ENCODE measurements around the gene CPHXL2. TPM values are rescaled to one million over a fixed set of nuclear protein-coding genes. Genes with fewer than 3 reads are reported as not detected.

CPHXL2 gene
- total RNA-seq, 1 donor from 2014 or later, result not detected

GRCh38 chr16:75647492-75648264 is 29.1 kb downstream of the CPHXL2 start, which contains the start of the genes KARS1 and TERF2IP:
KARS1 (minus strand) TSS chr16:75647665; CDS start chr16:75647639, 26 bp downstream.
TERF2IP (plus strand) TSS chr16:75647773; CDS start chr16:75647883, 110 bp downstream.
- Histone ChIP-seq H3K4me3 (peak within 1 kb of the TSS; percentile 90 to 100), H3K4me1 (peaks cover 70% of the 10 kb centered on the region), H3K27me3 (no peaks in the 10 kb centered on the region), H3K9me3 (no peaks in the 10 kb centered on the region), H3K36me3 (peaks cover 0 to 5% of the 10 kb centered on the region in 2 donors), H3K27ac (peak within 1 kb of the TSS; percentile 99)
- intact Hi-C loops (cut with DNase I), result no loop called here
- DNase-seq (ENCODE audit: extremely low spot score in 2 of 2), result peak in 1 of 2 donors; percentile 96
- TF ChIP-seq POLR2A (IDR thresholded peaks at IDR 0.05) (peak in 1 of 2 donors; percentile 96), POLR2AphosphoS5 (IDR thresholded peaks at IDR 0.05; ENCODE audit: insufficient read depth in 1 of 2, low read depth in 1 of 2) (peak; percentile 98 to 99), CTCF (IDR thresholded peaks at IDR 0.05) (peak in 1 of 3 experiments; percentile 20)

- Histone ChIP-seq H3K4me1 (peaks cover 64% of the 10 kb centered on the region), H3K27me3 (no peaks in the 10 kb centered on the region), H3K27ac (peak overlapping the region; percentile 99), H3K4me3 (peak overlapping the region; percentile 90 to 100), H3K9me3 (no peaks in the 10 kb centered on the region), H3K36me3 (peaks cover 0 to 8% of the 10 kb centered on the region in 2 donors)
- TF ChIP-seq POLR2A (IDR thresholded peaks at IDR 0.05) (no peak), CTCF (IDR thresholded peaks at IDR 0.05) (no peak), POLR2AphosphoS5 (IDR thresholded peaks at IDR 0.05; ENCODE audit: insufficient read depth in 1 of 2, low read depth in 1 of 2) (no peak)
- intact Hi-C loops (cut with DNase I), result no loop called here
- no peak for DNase-seq (ENCODE audit: extremely low spot score in 2 of 2)
Observed at GRCh38 chr16:75647112-75647491, 29.7 kb downstream of the CPHXL2 start.

DNA sequence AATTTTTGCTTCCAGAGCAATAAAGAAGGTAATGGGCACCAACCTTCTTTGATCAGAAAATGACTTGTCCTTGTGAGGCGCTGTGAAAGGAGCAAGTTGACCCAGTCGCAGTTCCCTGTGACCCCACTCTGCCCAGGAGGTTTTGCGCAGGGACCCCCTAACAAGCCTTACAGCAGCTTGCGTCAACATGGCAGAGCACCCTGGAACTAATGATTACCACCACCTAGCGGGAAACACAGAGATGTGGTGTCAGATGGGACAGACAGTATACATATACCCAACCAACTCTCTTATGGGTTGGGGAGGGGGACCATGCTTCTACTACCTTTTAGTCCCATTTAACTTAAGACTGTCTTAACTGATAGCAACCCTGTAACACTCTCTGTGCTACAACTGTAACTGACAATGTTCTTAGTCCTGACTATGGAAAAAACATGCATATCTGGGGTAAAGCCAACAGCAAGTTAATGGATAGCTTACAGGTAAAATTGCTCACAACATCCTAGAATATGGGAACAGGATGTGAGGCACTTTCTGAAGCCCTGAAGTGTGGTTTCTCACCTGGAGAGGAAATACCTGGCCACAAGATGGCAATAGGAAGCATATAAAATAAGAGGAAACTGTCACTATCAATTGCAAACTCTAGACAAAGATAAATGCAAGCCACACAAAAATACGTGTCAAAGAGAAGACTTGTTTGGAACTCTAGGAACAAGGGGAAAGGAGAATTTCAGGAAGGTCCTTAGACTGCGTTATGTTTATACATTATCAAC is 32.4 kb downstream of the CPHXL2 start:
- no peaks in the 10 kb centered on the region for H3K27me3 ChIP-seq

DNA sequence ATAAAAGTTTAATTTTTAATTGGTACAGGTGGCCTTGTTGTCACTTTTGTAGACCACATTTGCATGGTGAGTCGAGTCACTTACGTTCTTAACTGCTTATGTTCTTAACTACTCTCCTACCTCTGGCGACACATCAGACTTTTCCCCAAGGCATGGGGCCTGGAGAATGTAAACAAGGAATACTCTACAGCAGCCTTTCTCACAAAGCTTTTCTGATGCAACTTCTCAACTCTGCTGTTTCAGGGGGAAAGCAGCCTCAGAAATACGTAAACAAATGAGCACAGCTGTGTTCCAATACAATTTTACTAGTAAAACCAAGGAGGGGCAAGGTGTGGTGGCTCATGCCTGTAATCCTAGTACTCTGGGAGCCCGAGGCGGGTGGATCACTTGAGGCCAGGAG is 36.2 kb downstream of the CPHXL2 start:
- intact Hi-C loops (cut with DNase I), result no loop called here
- no peaks in the 10 kb centered on the region for H3K9me3 ChIP-seq
- no peak overlapping the region for H3K27ac ChIP-seq
- no peaks in the 10 kb centered on the region for H3K27me3 ChIP-seq
- H3K36me3 ChIP-seq, result peaks cover 0 to 63% of the 10 kb centered on the region in 2 donors
- no peak for TF ChIP-seq POLR2AphosphoS5 (IDR thresholded peaks at IDR 0.05; ENCODE audit: insufficient read depth in 1 of 2, low read depth in 1 of 2)
- no peak for TF ChIP-seq POLR2A (IDR thresholded peaks at IDR 0.05)
- TF ChIP-seq CTCF (IDR thresholded peaks at IDR 0.05), result no peak
- H3K4me1 ChIP-seq, result peaks cover 23% of the 10 kb centered on the region
- DNase-seq (ENCODE audit: extremely low spot score in 2 of 2), result no peak
- H3K4me3 ChIP-seq, result no peak overlapping the region

More for the DNA sequence above, 32.4 kb downstream of the CPHXL2 start:
- Histone ChIP-seq H3K4me1 (peaks cover 38% of the 10 kb centered on the region), H3K4me3 (no peak overlapping the region), H3K36me3 (peaks cover 0 to 30% of the 10 kb centered on the region in 2 donors), H3K27ac (no peak overlapping the region), H3K9me3 (no peaks in the 10 kb centered on the region)
- no peak for TF ChIP-seq POLR2AphosphoS5 (IDR thresholded peaks at IDR 0.05; ENCODE audit: insufficient read depth in 1 of 2, low read depth in 1 of 2)
- TF ChIP-seq POLR2A (IDR thresholded peaks at IDR 0.05), result no peak
- TF ChIP-seq CTCF (IDR thresholded peaks at IDR 0.05), result no peak
- intact Hi-C loops (cut with DNase I), result no loop called here
- no peak for DNase-seq (ENCODE audit: extremely low spot score in 2 of 2)

Data from vagina (tissue), 2 donors.